ENCODE results near the gene FUNDC2. TPM values are rescaled to one million over a fixed set of nuclear protein-coding genes. Genes with fewer than 3 reads are reported as not detected.

The FUNDC2 gene
- total RNA-seq, 2 experiments from 2014 or later, result 37.2 to 37.4 TPM

DNA sequence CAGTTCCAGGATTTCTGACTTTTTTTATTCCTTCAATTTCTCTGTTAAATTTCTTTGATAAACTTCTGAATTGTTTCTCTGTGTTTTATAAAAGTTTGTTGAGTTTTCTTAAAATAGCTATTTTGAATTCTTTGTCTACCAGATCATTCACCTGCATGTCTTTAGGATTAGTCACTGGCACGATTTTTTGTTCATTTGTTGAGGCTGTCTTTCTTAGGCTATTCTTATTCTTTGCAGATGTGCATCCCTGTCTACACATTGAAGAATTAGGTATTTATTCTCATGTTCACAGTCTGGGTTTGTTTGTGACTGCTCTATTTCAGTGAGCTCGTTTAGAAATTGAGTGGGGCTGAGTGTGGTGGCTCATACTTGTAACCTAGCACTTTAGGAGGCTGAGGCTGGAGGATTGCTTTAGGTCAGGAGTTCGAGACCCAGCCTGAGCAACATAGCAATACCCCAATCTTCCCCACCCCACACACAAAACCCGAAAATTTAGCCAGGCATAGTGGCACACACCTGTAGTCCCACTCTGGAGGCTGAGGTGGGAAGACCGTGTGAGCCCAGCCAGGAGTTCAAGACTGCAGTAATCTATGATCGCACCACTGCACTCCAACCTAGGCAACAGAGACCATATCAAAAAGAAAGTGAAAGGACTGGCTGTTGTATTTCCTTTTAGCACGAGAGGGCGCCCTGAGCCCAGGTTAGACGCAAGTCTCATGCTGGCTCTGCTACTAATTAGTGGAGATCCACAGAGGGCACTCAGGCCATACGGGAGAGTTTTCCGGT, 46.1 kb upstream of the FUNDC2 start:
- Mint-ChIP-seq H3K4me1 (ENCODE audit: low read depth) (peaks cover 8% of the 10 kb centered on the region), H3K9me3 (no peaks in the 10 kb centered on the region), H3K4me3 (peak overlapping the region; percentile 89)

DNA sequence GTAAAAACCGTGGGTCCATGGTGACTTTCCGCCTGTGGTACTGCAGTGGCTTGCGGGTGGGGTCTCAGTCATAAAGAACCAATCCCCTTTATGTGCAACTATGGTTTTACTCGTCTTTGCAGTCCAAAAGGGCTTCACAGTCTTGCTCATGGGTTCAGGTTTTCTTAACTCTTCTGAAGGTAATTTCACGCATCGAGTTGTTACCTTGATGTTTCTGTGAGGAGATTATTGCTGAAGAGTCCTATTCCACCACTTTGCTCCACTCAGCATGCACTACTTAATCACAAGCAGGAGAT, 45.6 kb upstream of the FUNDC2 start:
- peak overlapping the region; percentile 51 for H3K4me3 ChIP-seq (ENCODE audit: low read length)
- DNase-seq (no peak), ATAC-seq (ENCODE audit: poor library complexity) (no peak)
- H3K27me3 ChIP-seq (ENCODE audit: control insufficient read depth in 1 of 2, insufficient read depth in 2 of 2, low read length in 2 of 2), result no peaks in the 10 kb centered on the region
- H3K4me1 ChIP-seq (ENCODE audit: insufficient read depth, low read length), result peaks cover 7% of the 10 kb centered on the region
- Mint-ChIP-seq H3K4me3 (peak overlapping the region; percentile 89), H3K36me3 (ENCODE audit: low read depth) (no peaks in the 10 kb centered on the region), H3K27me3 (no peaks in the 10 kb centered on the region), H3K27ac (peak overlapping the region; percentile 75), H3K9me3 (no peaks in the 10 kb centered on the region), H3K4me1 (ENCODE audit: low read depth) (peaks cover 8% of the 10 kb centered on the region)
- CTCF ChIA-PET, result no interaction called here
- H3K27ac ChIP-seq (ENCODE audit: low read depth in 1 of 2, low read length in 2 of 2), result no peak overlapping the region
- H3K9me3 ChIP-seq (ENCODE audit: control insufficient read depth in 1 of 2, insufficient read depth in 1 of 2, low read length in 2 of 2), result no peaks in the 10 kb centered on the region
- TF ChIP-seq CTCF (IDR thresholded peaks at IDR 0.05), result peak; percentile 20
- no peaks in the 10 kb centered on the region for H3K36me3 ChIP-seq (ENCODE audit: insufficient read depth, low read length)
- POLR2A ChIA-PET, result no interaction called here
- intact Hi-C loops (cut with DNase I, micrococcal nuclease), result loop anchor here (1.0 to 10.0 kb wide), 6 partner anchors 46 to 840 kb away; partner anchors contain the start of genes VBP1 (in 2 of the 2) and FUNDC2 (in 1 of the 2)

More for the DNA sequence above, 46.1 kb upstream of the FUNDC2 start:
- DNase-seq (peak; percentile 58 to 85 (median 70)), ATAC-seq (ENCODE audit: poor library complexity) (peak; percentile 99)
- no peaks in the 10 kb centered on the region for H3K36me3 ChIP-seq (ENCODE audit: insufficient read depth, low read length)
- Mint-ChIP-seq H3K36me3 (ENCODE audit: low read depth) (no peaks in the 10 kb centered on the region), H3K27me3 (no peaks in the 10 kb centered on the region), H3K27ac (peak overlapping the region; percentile 75)
- ChIA-PET POLR2A (interaction anchor here (0.8 kb wide), 1 partner anchor 46 kb away, joined by 4 read pairs; the partner anchor contains the start of gene FUNDC2), CTCF (interaction anchor here (1.3 kb wide), 2 partner anchors 9 to 76 kb away, joined by 4 to 5 read pairs; no protein-coding TSS in a partner anchor)
- no peak overlapping the region for H3K27ac ChIP-seq (ENCODE audit: low read depth in 1 of 2, low read length in 2 of 2)
- H3K4me3 ChIP-seq (ENCODE audit: low read length), result peak overlapping the region; percentile 51
- H3K4me1 ChIP-seq (ENCODE audit: insufficient read depth, low read length), result peaks cover 7% of the 10 kb centered on the region
- TF ChIP-seq CTCF (IDR thresholded peaks at IDR 0.05), result peak; percentile 74
- intact Hi-C loops (cut with DNase I, micrococcal nuclease), result loop anchor here (1.0 to 10.0 kb wide), 6 partner anchors 46 to 840 kb away; partner anchors contain the start of genes VBP1 (in 2 of the 2) and FUNDC2 (in 1 of the 2)
- H3K9me3 ChIP-seq (ENCODE audit: control insufficient read depth in 1 of 2, insufficient read depth in 1 of 2, low read length in 2 of 2), result no peaks in the 10 kb centered on the region
- H3K27me3 ChIP-seq (ENCODE audit: control insufficient read depth in 1 of 2, insufficient read depth in 2 of 2, low read length in 2 of 2), result no peaks in the 10 kb centered on the region

GRCh38 chrX:154986826-154987575, 39.6 kb upstream of the FUNDC2 start:
- H3K27ac Mint-ChIP-seq, result no peak overlapping the region
- no peaks in the 10 kb centered on the region for H3K9me3 Mint-ChIP-seq
- intact Hi-C loops (cut with DNase I, micrococcal nuclease), result loop anchor here in 1 of 2 experiments (10.0 kb wide), 1 partner anchor 228 kb away; the partner anchor contains the start of gene VBP1
- CTCF ChIA-PET, result no interaction called here
- POLR2A ChIA-PET, result no interaction called here
- Histone ChIP-seq H3K4me3 (ENCODE audit: low read length) (no peak overlapping the region), H3K4me1 (ENCODE audit: insufficient read depth, low read length) (no peaks in the 10 kb centered on the region), H3K27ac (ENCODE audit: low read depth in 1 of 2, low read length in 2 of 2) (no peak overlapping the region), H3K36me3 (ENCODE audit: insufficient read depth, low read length) (no peaks in the 10 kb centered on the region), H3K9me3 (ENCODE audit: control insufficient read depth in 1 of 2, insufficient read depth in 1 of 2, low read length in 2 of 2) (no peaks in the 10 kb centered on the region), H3K27me3 (ENCODE audit: control insufficient read depth in 1 of 2, insufficient read depth in 2 of 2, low read length in 2 of 2) (no peaks in the 10 kb centered on the region)
- DNase-seq, result peak in 3 of 14 experiments; percentile 4 to 22 (median 5)
- no peak overlapping the region for H3K4me3 Mint-ChIP-seq
- H3K4me1 Mint-ChIP-seq (ENCODE audit: low read depth), result no peaks in the 10 kb centered on the region
- TF ChIP-seq CTCF (IDR thresholded peaks at IDR 0.05), result no peak
- no peak for ATAC-seq (ENCODE audit: poor library complexity)
- no peaks in the 10 kb centered on the region for H3K36me3 Mint-ChIP-seq (ENCODE audit: low read depth)
- no peaks in the 10 kb centered on the region for H3K27me3 Mint-ChIP-seq

All from CD4-positive, alpha-beta T cell (primary cell).